OCI-LY3 (cell line): ENCODE data around the gene PHOSPHO1.

Experiments
- H2AFZ ChIP-seq: fragments of 200-600, 300-600 bp; shearing (Covaris generic); 2 replicates; pipeline ENCODE4 v1.6.0; 2014; ENCODE audit warnings: antibody characterized with exemption, low read depth, low read length
- H3K27ac ChIP-seq: fragments of 200-600, 300-600 bp; sonication (generic); 2 replicates; pipeline ENCODE4 v1.5.1; 2014; ENCODE audit warnings: mild to moderate bottlenecking, low read length, moderate library complexity, mixed read lengths
- H3K27me3 ChIP-seq: fragments of 200-600, 300-600 bp; sonication (generic); 2 replicates; pipeline ENCODE4 v1.6.1; 2014; ENCODE audit warnings: low read depth, low read length, mixed read lengths
- H3K36me3 ChIP-seq: fragments of 200-600, 300-600 bp; sonication (generic); replicated peaks from 2 replicates; pipeline ENCODE3; 2014; ENCODE audit warnings: low read depth, low read length, mixed read lengths
- H3K4me1 ChIP-seq: fragments of 300-600, 200-600 bp; sonication (generic); 2 replicates; pipeline ENCODE4 v1.6.1; 2014; ENCODE audit warnings: low read length, mixed read lengths
- H3K4me2 ChIP-seq: fragments of 200-600, 300-600 bp; sonication (generic); 2 replicates; pipeline ENCODE4 v1.6.1; 2014; ENCODE audit warnings: low read length, mixed read lengths
- H3K4me3 ChIP-seq: fragments of 300-600, 200-600 bp; sonication (generic); 2 replicates; pipeline ENCODE4 v1.5.1; 2014; ENCODE audit warnings: antibody characterized with exemption, mild to moderate bottlenecking, low read length, moderate library complexity
- H3K79me2 ChIP-seq: fragments of 300-600, 200-600 bp; shearing (Covaris generic); 2 replicates; pipeline ENCODE4 v1.6.1; 2014; ENCODE audit warnings: mild to moderate bottlenecking, low read length, mixed read lengths
- H3K9ac ChIP-seq: fragments of 300-600, 200-600 bp; shearing (Covaris generic); 2 replicates; pipeline ENCODE4 v1.6.0; 2014; ENCODE audit warnings: mild to moderate bottlenecking, low read length, moderate library complexity
- H3K9me3 ChIP-seq: fragments of 200-600, 300-600 bp; shearing (Covaris generic); 2 replicates; pipeline ENCODE4 v1.6.1; 2014; ENCODE audit warnings: low read length, mixed read lengths; ENCODE audit not compliant: insufficient read depth
- H4K20me1 ChIP-seq: fragments of 200-600, 300-600 bp; sonication (generic); 2 replicates; pipeline ENCODE4 v1.6.1; 2016; ENCODE audit warnings: low read length, mixed read lengths; ENCODE audit not compliant: insufficient read depth
- EZH2phosphoT487 ChIP-seq: fragments of 200-600 bp; shearing (Covaris generic); IDR thresholded peaks from 2 replicates; pipeline ENCODE4 v1.6.1; 2018; ENCODE audit warnings: antibody characterized with exemption, mixed run types, low read depth
- TF ChIP-seq, protein P1 (sequence below): fragments of 200-600, 300-600 bp; sonication (generic); IDR thresholded peaks from 2 replicates; pipeline ENCODE4 v1.5.1; 2014; ENCODE audit warnings: antibody characterized with exemption, low read length, low read depth

Gene PHOSPHO1

DNA sequence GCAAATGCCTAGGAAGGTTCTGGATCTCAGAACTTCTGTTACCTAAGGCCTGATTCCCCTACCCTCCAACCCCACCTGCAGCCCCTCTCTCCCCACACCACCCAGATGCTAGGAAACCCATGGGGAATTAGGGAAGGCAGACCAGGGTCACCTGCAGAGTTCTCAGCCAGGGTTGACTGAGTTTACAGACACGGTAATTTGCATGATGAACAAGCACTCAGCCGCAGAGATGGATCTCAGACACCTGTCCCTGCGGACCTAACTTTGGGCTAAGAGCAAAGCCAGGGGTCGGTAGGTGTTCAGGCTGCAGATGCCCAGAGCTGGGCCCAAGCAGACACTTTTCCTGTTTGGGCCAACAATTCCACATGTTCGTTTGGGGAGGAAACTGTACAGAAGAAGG, 17.2 kb downstream of the PHOSPHO1 start:
- Histone ChIP-seq H2AFZ (no peak overlapping the region), H3K9ac (no peak overlapping the region), H3K4me3 (peak overlapping the region; percentile 42), H3K79me2 (peaks cover 5% of the 10 kb centered on the region; the same call in 1 of the 2 replicates), H3K4me2 (peak overlapping the region; percentile 64), H3K36me3 (peaks cover 8% of the 10 kb centered on the region), H3K9me3 (no peaks in the 10 kb centered on the region), H3K27ac (peak overlapping the region; percentile 23; the same call in 1 of the 2 replicates), H3K27me3 (no peaks in the 10 kb centered on the region), H4K20me1 (no peaks in the 10 kb centered on the region), H3K4me1 (peaks cover 74% of the 10 kb centered on the region)
- TF ChIP-seq, protein P1, sequence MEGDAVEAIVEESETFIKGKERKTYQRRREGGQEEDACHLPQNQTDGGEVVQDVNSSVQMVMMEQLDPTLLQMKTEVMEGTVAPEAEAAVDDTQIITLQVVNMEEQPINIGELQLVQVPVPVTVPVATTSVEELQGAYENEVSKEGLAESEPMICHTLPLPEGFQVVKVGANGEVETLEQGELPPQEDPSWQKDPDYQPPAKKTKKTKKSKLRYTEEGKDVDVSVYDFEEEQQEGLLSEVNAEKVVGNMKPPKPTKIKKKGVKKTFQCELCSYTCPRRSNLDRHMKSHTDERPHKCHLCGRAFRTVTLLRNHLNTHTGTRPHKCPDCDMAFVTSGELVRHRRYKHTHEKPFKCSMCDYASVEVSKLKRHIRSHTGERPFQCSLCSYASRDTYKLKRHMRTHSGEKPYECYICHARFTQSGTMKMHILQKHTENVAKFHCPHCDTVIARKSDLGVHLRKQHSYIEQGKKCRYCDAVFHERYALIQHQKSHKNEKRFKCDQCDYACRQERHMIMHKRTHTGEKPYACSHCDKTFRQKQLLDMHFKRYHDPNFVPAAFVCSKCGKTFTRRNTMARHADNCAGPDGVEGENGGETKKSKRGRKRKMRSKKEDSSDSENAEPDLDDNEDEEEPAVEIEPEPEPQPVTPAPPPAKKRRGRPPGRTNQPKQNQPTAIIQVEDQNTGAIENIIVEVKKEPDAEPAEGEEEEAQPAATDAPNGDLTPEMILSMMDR, result no peak
- TF ChIP-seq EZH2phosphoT487, result no peak

DNA sequence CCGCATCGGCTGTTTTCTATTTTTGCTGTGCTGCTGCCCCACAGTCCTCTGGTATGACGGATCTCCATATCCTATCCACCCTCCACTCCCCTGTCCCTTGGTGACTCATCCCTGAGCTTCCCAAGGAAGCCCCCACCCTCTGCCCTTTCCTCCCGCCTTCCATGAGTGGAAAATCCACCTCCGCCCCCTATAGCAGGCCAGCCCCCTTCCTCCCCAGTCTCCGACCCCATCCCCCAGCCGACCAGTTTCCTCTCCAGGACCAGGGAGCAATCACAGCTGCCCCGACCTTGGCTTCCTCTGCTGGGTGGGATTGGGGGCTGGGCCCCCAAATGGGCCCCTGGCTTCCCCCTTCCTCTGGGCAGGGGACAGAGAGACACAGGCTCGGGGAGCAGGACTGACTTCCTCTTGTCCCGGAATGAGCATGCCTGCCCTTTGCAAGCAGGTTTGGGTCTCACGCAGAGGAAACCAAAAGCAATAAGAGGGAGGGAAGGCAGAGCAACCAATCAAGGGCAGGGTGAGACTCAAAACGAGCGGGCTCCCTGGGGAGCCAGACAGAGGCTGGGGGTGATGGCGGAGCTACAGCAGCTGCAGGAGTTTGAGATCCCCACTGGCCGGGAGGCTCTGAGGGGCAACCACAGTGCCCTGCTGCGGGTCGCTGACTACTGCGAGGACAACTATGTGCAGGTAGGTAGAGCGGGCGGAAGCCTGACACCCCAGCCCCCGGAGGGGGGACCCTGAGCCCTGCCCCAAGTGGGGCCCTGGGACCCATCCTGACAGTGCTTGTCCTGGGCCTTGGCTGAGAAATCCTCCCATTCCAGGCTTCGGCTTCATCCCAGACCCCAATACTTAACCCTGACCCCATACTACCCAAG, 20.2 kb downstream of the PHOSPHO1 start, which contains the start of the genes ABI3 and GNGT2:
ABI3 (plus strand) TSS at position 550 of the 872 bp plus-strand sequence; CDS start at position 568, 18 bp downstream.
GNGT2 (minus strand) TSS at position 417 of the 872 bp plus-strand sequence. CDS start 3,152 bp downstream, outside the sequence.
- Histone ChIP-seq H3K9ac (peak within 1 kb of the TSS; percentile 94), H3K4me1 (peaks cover 46% of the 10 kb centered on the region), H3K9me3 (no peaks in the 10 kb centered on the region), H3K4me2 (peak within 1 kb of the TSS; percentile 96), H3K79me2 (peaks cover 5% of the 10 kb centered on the region; the same call in 1 of the 2 replicates), H3K36me3 (peaks cover 3% of the 10 kb centered on the region), H4K20me1 (no peaks in the 10 kb centered on the region), H2AFZ (peak within 1 kb of the TSS; percentile 90), H3K4me3 (peak within 1 kb of the TSS; percentile 91), H3K27ac (peak within 1 kb of the TSS; percentile 57), H3K27me3 (no peaks in the 10 kb centered on the region)
- TF ChIP-seq EZH2phosphoT487, result no peak
- TF ChIP-seq, protein P1, result no peak

DNA sequence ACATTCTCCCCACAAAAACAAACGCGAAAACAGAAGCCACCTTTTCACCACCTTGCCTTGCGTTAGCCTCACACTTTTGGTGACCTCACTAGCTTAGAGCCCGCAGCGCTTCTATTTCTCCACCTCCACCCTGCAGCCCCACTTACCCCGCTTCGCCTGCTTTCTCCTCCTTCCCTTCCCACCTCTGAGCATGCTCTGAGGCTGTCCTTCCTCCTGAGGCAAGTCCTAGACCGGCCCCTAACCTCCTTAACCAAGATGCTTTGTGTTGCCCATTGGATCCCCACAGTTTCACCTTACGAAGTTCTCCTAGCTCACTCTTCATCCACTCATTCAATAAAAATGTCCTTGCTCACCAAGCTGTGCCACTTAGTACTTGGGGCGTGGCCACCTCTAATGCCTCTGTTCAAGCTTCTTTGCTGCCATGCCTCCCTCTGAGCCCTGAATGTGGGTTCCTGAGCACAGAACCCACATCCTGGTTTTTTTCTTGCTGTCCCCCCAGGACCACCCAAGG, 21.5 kb downstream of the PHOSPHO1 start:
- no peak overlapping the region for H3K9ac ChIP-seq
- no peak for TF ChIP-seq EZH2phosphoT487
- TF ChIP-seq, protein P1, result no peak
- no peaks in the 10 kb centered on the region for H4K20me1 ChIP-seq
- H3K4me3 ChIP-seq, result peak overlapping the region; percentile 91; the same call in 1 of the 2 replicates
- no peak overlapping the region for H2AFZ ChIP-seq
- H3K4me1 ChIP-seq, result peaks cover 36% of the 10 kb centered on the region
- no peak overlapping the region for H3K27ac ChIP-seq
- no peaks in the 10 kb centered on the region for H3K9me3 ChIP-seq
- H3K79me2 ChIP-seq, result peaks cover 5% of the 10 kb centered on the region; the same call in 1 of the 2 replicates
- H3K27me3 ChIP-seq, result no peaks in the 10 kb centered on the region
- H3K4me2 ChIP-seq, result peak overlapping the region; percentile 96
- peaks cover 3% of the 10 kb centered on the region for H3K36me3 ChIP-seq

DNA sequence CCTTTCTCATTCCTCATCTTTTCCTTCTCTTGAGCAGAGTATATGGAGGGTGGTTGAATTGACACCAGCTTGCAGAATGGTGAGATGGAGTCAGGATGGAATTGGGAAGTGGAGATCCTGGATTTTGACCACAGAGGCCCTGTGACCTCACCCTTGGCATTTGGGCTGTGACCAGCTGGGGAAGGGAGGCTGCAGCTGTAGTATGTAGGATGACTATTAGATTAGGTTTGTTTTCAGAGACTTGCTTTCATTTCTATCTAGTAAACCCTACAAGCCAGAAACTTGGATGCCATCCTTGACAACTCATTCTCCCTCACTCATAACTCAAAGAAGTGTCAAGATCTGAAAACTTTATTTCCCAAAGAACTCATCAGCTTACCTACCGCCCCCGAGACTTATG, 26.1 kb downstream of the PHOSPHO1 start:
- no peaks in the 10 kb centered on the region for H3K79me2 ChIP-seq
- no peak overlapping the region for H2AFZ ChIP-seq
- peaks cover 4% of the 10 kb centered on the region for H3K4me1 ChIP-seq
- no peak overlapping the region for H3K27ac ChIP-seq
- no peak overlapping the region for H3K9ac ChIP-seq
- no peaks in the 10 kb centered on the region for H3K27me3 ChIP-seq
- TF ChIP-seq, protein P1, result no peak
- peaks cover 3% of the 10 kb centered on the region for H3K36me3 ChIP-seq
- no peak overlapping the region for H3K4me3 ChIP-seq
- H3K4me2 ChIP-seq, result no peak overlapping the region
- H4K20me1 ChIP-seq, result no peaks in the 10 kb centered on the region
- H3K9me3 ChIP-seq, result no peaks in the 10 kb centered on the region
